AG10803 (cell line): ENCODE data around the gene KIF7.
A peak's percentile ranks its signal among the peaks of the same experiment; 100 is the strongest.

ENCODE experiments used
- DNase-seq: peaks from one replicate; pipeline ENCODE4 v3.0.0; 2010; ENCODE audit warnings: low read depth
- H3K4me3 ChIP-seq: 2 replicates; pipeline ENCODE4 v1.5.1; 2011; ENCODE audit warnings: mild to moderate bottlenecking, low read length, control low read depth
- CTCF ChIP-seq: conservative IDR thresholded peaks from 2 replicates; pipeline ENCODE4 v1.5.1; 2011; ENCODE audit warnings: mild to moderate bottlenecking, low read length, control low read depth, inconsistent platforms

The KIF7 gene

GRCh38 chr15:89674526-89674925 is 19.3 kb upstream of the KIF7 start:
- H3K4me3 ChIP-seq: no peak overlapping the region
- no peak for TF ChIP-seq CTCF
- DNase-seq: no peak

- peak; percentile 37 for TF ChIP-seq CTCF
- no peak overlapping the region for H3K4me3 ChIP-seq
- DNase-seq: no peak
Observed at GRCh38 chr15:89673165-89673512, 17.9 kb upstream of the KIF7 start.

DNA sequence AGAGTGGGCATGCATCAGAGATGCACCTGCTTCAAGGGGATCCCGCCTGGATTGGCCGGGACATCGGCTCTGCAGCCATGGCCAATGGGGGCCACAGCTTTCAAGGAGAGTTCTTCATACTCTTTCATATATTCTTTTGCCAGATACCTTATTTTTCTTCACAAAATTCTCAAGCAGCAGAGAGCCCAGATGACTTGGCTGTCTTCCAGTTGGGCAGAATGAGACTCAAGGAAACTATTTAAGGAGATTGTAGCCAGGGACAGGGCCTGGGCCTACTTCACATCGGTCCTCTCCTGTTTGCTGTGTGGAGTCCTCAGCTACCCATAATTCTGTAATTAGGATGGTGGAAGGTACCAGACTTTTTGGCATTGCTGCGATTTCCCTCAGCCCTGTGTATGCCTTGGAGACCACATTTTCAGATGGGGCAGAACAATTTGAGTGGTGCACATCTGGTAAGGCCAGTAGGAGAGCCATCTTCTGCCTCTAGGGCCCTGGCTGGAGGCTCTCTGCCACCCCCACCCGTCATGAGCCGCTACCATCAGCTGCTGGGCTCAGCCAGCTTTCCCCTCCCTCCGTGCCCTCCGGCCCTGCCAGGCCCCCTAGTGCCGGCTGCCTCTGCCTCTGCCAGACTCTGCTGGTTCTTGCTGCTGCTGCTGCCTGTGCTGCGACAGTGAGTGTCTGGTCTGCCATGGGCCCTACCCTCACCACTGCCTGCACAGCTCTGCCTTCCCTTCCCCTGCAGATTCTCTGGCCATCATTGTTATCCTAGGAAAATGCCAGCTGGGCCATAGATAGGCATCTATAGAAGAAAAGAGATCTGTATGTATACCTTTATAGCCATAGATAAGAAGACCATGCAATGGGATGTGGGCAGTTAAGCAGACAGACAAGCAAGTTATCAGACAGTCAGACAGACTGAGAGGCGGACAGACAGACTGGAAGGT is 17.2 kb upstream of the KIF7 start:
- DNase-seq: peak; percentile 68
- TF ChIP-seq CTCF: no peak
- H3K4me3 ChIP-seq: no peak overlapping the region

DNA sequence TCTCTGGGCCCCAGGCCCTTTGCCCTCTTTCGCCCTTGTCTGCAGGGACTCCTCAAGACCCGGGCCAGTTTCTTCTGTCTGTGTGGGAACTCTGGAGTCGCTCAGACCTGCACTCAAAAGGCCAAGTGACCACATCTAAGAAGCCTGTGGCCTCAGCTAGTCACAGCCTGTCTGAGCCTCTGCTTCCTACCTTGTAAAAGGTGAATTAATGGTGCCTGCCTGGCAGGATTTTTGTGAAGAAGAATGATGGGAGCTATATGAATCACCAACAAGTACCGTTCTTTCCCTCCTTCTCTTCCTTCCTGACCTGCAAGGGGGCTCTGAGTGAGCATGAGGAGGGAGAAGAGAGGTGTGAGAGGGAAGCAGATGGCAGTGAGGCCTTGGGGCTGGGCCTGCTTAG is 16.4 kb upstream of the KIF7 start:
- no peak for TF ChIP-seq CTCF
- DNase-seq: no peak
- no peak overlapping the region for H3K4me3 ChIP-seq

- no peak for DNase-seq
- no peak overlapping the region for H3K4me3 ChIP-seq
- no peak for TF ChIP-seq CTCF
Observed at GRCh38 chr15:89670971-89671560, 15.8 kb upstream of the KIF7 start.

- H3K4me3 ChIP-seq: no peak overlapping the region
- TF ChIP-seq CTCF: no peak
- DNase-seq: no peak
Observed at GRCh38 chr15:89669941-89670340, 14.7 kb upstream of the KIF7 start.
